ENCODE measurements around the gene SPTSSB.

- TF ChIP-seq CTCF (IDR thresholded peaks at IDR 0.05; ENCODE audit: poor library complexity), result no peak
- TF ChIP-seq EZH2 (IDR thresholded peaks at IDR 0.05; ENCODE audit: borderline replicate concordance), result no peak
- no peak for TF ChIP-seq EZH2phosphoT487 (IDR thresholded peaks at IDR 0.05; ENCODE audit: low read depth, severe bottlenecking, unreplicated experiment)
Measured at GRCh38 chr3:161393803-161394202, 22.5 kb upstream of the SPTSSB start.

Measured in hepatocyte (in vitro differentiated cells).